Right cardiac atrium (tissue), 5 donors: ENCODE results near the gene URB1. TPM values are rescaled to one million over a fixed set of nuclear protein-coding genes. Genes with fewer than 3 reads are reported as not detected.
"Not testable (repeated sequence)": the region's sequence is repeated elsewhere in the genome, so short reads cannot be mapped to it uniquely, and the experiment has no call there.

Experiments used
- ATAC-seq, 2 donors: fragments of 200-7000 bp; cut with Tn5 transposase; one replicate each; pipeline versions ENCODE4 v1.8.0 to v1.9.1; 2020; ENCODE audit warnings: moderate library complexity in 2 of 2, mild to moderate bottlenecking in 1 of 2
- DNase-seq, 3 donors: peaks; one replicate each; pipeline ENCODE4 v3.0.0-alpha.2; 2020
- H3K27ac ChIP-seq: one replicate; pipeline ENCODE4 v1.5.1; 2013; ENCODE audit warnings: mild to moderate bottlenecking, low read length, control low read depth, moderate library complexity
- H3K27me3 ChIP-seq: one replicate; pipeline ENCODE4 v1.6.1; 2013; ENCODE audit not compliant: control insufficient read depth, insufficient read depth
- H3K4me1 ChIP-seq: one replicate; pipeline ENCODE4 v1.6.1; 2013; ENCODE audit warnings: low read length; ENCODE audit not compliant: control insufficient read depth, insufficient read depth
- H3K4me3 ChIP-seq: one replicate; pipeline ENCODE4 v1.5.1; 2013; ENCODE audit warnings: low read length, control low read depth
- H3K9me3 ChIP-seq: one replicate; pipeline ENCODE4 v1.6.1; 2013; ENCODE audit warnings: low read length; ENCODE audit not compliant: control insufficient read depth
- WGBS: extraction: QIAGEN DNeasy Blood & Tissue Kit; methylation state at CpG from one replicate; pipeline ENCODE4 v1.1.7; 2013; 5-methylcytosine and 5-hydroxymethylcytosine counted together
- intact Hi-C, 4 donors: fragments of 100-400 bp; cut with DNase I; formaldehyde crosslinking; loops; one replicate each; pipeline versions ENCODE4 v1.11.0 to v1.14.0; 2022 to 2023
- polyA plus RNA-seq: library from polyadenylated mRNA; stranded (reverse); fragments of 200-250 nt; gene quantifications from one replicate; pipeline ENCODE4 v1.2.3, GENCODE V29; 2013
- total RNA-seq, 4 donors: library from RNA; stranded (reverse); fragmentation: NEBNext Ultra II Directional; extraction: Animal tissue kit (Norgen Biotek cat#: 25700); gene quantifications; one replicate each; pipeline ENCODE4 v1.2.1, GENCODE V29; 2021
- donor health status: healthy with polysubstance abuse.
- donor health status: DM: no; HTN: yes; CAD: no.
- donor health status: DM: no; HTN: no; CAD: no.
- donor health status: DM: no; HTN: yes; CAD: no; lungs with severe emphysema.
- donor health status: DM: yes; HTN: yes; CAD: no.

URB1 gene
- total and polyA plus RNA-seq, 5 donors = 3.3 to 13.8 (median 9.8) TPM

DNA sequence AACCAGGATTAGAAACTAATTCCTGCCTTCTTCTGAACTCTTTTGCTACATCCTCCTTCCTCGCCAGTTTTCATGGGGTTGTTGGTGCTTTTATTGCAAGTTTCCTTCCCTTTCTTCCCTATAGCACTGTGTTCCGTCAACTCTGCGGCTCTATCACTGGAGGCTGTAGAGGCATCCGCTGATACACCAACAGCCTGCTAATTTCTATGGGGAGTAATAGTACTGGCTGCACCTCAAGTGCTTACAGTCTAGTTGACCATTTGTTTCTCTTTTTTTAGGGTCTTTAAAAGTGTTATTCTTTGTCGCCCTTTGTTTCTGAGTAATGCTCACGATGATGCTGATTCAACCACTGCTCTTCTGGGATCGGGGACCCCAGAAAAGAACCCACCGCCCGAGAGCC lies 114.7 kb downstream of the URB1 start:
- Histone ChIP-seq H3K27me3 (no peaks in the 10 kb centered on the region), H3K9me3 (no peaks in the 10 kb centered on the region), H3K27ac (no peak overlapping the region), H3K4me1 (peaks cover 6% of the 10 kb centered on the region), H3K4me3 (peak overlapping the region; percentile 59)
- ATAC-seq (no peak), DNase-seq (no peak)
- intact Hi-C loops = no loop called here
- 3% methylated on average over 9 of the region's 9 CpGs for WGBS

DNA sequence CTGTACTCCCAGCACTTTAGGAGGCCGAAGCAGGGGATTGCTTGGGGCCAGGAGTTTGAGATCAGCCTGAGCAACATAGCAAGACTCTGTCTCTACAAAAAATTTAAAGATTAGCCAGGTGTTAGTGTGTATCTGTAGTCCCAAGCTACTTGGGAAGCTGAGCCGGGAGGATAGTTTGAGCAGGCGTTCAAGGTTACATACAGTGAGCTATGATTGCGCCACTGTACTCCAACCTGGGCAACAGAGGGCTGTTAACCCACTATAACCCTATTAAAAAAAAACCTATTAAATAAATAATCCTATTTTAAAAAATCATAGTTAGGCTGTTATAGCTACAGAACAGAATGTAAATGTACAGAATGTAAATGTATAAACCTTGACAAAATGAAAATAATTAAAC lies 116.1 kb downstream of the URB1 start:
- no peak overlapping the region for H3K27ac ChIP-seq
- WGBS = 95% methylated on average over 4 of the region's 4 CpGs
- no peaks in the 10 kb centered on the region for H3K27me3 ChIP-seq
- intact Hi-C loops = no loop called here
- H3K9me3 ChIP-seq = no peaks in the 10 kb centered on the region
- H3K4me3 ChIP-seq = no peak overlapping the region
- no peak for DNase-seq
- ATAC-seq = no peak
- peaks cover 6% of the 10 kb centered on the region for H3K4me1 ChIP-seq

- H3K27ac ChIP-seq = no peak overlapping the region
- no peak for ATAC-seq
- H3K4me1 ChIP-seq = no peaks in the 10 kb centered on the region
- no peak for DNase-seq
- H3K4me3 ChIP-seq = no peak overlapping the region
- H3K9me3 ChIP-seq = no peaks in the 10 kb centered on the region
- no peaks in the 10 kb centered on the region for H3K27me3 ChIP-seq
- intact Hi-C loops = no loop called here
- 86% methylated on average over 4 of the region's 4 CpGs for WGBS
These were observed 122.1 kb downstream of the URB1 start for GRCh38 chr21:32270748-32271147.

DNA sequence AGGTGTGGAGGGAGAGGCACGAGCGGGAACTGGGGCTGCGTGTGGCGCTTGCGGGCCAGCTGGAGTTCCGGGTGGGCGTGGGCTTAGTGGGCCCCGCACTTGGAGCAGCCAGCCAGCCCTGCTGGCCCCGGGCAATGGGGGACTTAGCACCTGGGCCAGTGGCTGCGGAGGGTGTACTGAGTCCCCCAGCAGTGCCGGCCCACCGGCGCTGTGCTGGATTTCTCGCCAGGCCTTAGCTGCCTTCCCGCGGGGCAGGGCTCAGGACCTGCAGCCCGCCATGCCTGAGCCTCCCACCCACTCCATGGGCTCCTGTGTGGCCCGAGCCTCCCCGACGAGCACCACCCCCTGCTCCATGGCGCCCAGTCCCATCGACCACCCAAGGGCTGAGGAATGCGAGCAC lies 127.5 kb downstream of the URB1 start:
- WGBS = 92% methylated on average over 23 of the region's 23 CpGs
- DNase-seq, H3K4me3 ChIP-seq, H3K27me3 ChIP-seq, H3K9me3 ChIP-seq, intact Hi-C loops, H3K4me1 ChIP-seq, H3K27ac ChIP-seq, ATAC-seq: not testable (repeated sequence)

DNA sequence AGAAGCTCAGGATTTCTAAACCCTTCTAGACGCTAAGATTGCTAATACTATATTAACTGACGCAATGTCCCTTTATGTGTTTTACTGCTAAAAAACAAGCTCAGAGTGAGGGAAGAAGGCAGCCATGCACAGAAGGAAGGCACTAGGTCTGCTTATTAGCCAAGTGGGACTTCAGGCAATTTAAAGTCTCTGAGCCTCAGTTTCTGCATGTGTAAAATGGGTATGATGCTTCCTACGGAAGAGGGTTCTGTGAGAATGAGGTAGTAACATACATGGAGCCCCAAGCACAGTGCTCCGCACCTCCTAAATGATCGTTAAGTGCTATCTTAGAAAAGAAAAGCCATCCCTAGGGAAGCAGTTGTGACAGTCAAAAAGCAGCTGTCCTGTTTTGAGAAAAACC lies 130.9 kb downstream of the URB1 start:
- intact Hi-C loops = no loop called here
- Histone ChIP-seq H3K4me3 (no peak overlapping the region), H3K27ac (no peak overlapping the region), H3K27me3 (no peaks in the 10 kb centered on the region), H3K4me1 (no peaks in the 10 kb centered on the region), H3K9me3 (no peaks in the 10 kb centered on the region)
- DNase-seq (no peak), ATAC-seq (no peak)
- WGBS = 87% methylated on average over 5 of the region's 5 CpGs

Other genes starting within 250 kb of the URB1 start
- gene MIS18A, start 114.0 kb downstream of the URB1 start, total RNA-seq = 1 to 10 TPM; 3.3 to 4.7 (median 4.3) TPM
- gene MIS18A, start 114.0 kb downstream of the URB1 start, polyA plus RNA-seq = 4.3 TPM
- gene MRAP, start 94.2 kb downstream of the URB1 start, total RNA-seq = 1 to 10 TPM in 1 of 4 donors, under 1 TPM in 1, not detected in 2; 0.32 to 3.2 TPM
- 4.7 TPM for gene MRAP, start 94.2 kb downstream of the URB1 start, polyA plus RNA-seq
- 10 to 100 TPM; 18.0 to 39.8 (median 23.5) TPM for gene EVA1C, start 19.7 kb upstream of the URB1 start, total RNA-seq
- 20.6 TPM for gene EVA1C, start 19.7 kb upstream of the URB1 start, polyA plus RNA-seq
- gene TCP10L, start 192.5 kb upstream of the URB1 start, total RNA-seq = 1 to 10 TPM; 1.4 to 3.4 (median 2.1) TPM
- gene TCP10L, start 192.5 kb upstream of the URB1 start, polyA plus RNA-seq = 1.9 TPM
- 10 to 100 TPM; 21.5 to 23.6 (median 22.0) TPM for gene CFAP298, start 219.4 kb upstream of the URB1 start, total RNA-seq
- gene CFAP298, start 219.4 kb upstream of the URB1 start, polyA plus RNA-seq = 29.8 TPM